Hypothalamus (tissue), 51 donors: ENCODE measurements around the gene SNX19.

ENCODE experiments used
- DNase-seq, 51 donors: peaks; one replicate each; lab custom pipeline; 2025; lab: John Stamatoyannopoulos, UW

The SNX19 gene

DNA sequence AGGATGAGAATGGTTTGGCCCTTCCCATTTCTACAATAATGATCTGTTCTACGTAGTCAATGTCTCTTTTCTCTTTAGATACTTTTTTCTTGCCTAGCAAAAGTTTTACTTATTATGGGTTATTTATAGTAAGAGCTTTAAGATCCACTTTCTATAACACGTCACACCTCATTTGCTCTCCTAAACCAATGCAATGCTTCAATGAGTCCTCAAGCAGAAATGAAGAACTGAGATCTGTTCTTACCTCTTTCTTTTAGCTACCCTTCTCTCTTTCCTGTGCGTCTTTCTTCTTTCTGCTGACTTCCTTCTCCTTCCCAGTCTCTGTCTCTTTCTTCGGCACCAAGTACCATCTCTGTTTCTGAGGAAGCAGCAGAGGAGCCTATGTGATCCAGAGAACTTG is 61.8 kb downstream of the SNX19 start:
- DNase-seq, result no peak

DNA sequence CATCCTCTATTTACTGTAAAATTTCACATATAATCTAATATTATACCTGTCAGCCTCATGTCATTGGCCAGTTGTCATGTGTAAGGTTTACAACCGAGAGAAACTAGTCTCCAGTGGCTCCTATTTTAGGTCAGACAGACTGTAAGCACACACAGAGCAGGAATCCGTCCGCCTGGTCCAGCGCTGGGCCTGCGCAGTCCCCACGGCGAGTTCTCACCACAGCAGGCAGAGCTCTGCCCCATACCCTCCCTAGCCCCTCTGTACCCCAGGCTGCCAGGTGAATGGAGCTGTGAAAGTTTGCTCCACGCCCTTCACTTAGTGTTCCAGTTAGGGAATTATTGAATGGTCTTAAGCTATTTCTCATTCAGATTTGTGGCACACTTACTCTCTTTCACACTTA is 63.7 kb downstream of the SNX19 start:
- DNase-seq, result no peak

DNA sequence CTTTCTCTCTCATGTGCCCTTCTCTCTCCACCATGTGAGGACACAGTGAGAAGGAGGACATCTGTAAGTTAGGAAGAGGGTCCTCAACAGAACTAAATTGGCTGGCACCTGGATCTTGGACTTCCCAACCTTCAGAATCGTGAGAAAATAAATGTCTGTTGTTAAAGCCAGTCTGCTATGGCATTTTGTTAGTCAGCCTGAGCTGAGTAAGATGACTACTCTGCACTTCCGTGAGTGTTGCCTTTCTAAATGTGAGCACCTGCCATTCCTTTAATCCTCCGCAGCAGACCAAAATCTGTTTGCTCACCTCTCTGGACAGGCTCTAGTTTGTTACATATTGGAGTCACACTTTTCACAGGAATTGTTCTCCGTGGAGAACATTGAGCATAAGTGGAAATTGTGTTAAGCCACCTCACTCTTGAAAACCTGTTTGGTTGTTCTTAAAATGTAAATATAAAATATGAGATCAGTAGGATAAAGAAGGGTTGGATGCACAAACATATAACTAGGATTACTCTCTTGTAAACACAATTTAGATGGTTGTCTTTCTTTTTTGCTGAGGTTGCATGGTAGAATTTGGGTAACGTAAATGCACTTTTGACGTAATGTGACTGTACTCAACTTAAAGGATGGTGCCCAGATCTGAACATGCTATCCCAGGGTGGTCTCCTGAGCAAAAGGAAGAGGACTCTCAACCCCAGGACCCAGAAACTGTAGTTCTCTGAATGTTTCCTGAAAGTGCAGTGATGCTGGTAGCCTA is 65.9 kb downstream of the SNX19 start:
- DNase-seq, result no peak

DNA sequence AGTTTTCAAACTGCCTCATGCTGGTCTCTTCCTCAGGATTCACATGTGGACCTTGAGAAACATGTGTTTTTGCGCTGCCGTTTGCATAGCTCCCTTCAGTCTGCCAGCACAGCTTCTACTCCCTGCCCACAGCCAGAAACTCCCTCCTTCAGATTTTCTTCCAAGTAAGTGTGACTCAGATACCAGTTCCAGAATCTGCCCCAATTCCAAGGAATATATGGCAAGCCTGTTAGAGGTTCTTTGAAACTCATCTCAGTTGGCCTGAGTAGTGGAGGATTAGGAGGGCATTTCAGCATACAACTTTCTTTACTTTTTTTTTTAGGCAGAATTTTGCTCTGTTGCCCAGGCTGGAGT is 67.1 kb downstream of the SNX19 start:
- no peak for DNase-seq

GRCh38 chr11:130848361-130849214 is 67.7 kb downstream of the SNX19 start:
- DNase-seq, result no peak

DNA sequence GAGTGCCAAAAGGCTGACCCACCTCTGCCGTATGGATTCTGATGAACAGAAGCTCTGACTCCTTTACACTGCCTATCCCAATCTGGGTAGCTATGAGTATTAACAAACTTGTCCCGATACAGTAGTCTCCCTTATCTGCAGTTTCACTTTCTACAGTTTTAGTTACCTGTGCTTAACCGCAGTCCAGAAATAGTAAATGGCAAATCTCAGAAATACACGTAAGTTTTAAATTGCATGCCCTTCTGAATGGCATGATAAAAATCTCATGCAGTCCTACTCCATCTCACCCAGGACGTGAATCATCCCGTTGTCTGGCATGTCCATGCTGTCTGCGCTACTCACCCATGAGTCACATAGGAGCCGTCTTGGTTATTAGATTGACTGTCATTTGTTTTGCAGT is 68.8 kb downstream of the SNX19 start:
- no peak for DNase-seq

DNA sequence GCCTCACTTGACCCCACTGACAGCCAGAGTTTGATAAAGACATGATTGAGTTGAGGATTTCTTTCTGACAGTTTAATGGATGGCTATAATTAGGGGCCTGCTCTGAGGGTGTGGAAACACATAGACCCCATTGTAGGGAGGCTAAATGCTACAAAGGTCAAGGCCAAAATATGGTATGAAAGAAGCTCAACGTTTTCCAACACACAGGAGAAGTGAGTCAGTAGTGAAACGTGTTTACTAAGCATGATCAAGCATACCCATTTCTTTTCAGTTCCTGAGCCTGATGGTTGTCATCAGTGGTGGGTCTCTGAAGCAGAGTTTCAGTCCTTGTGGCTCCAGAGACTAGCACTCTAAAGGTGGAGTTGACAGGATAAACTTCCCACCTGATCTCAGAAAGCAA is 69.7 kb downstream of the SNX19 start:
- no peak for DNase-seq

- DNase-seq, result no peak
Observed at GRCh38 chr11:130842001-130842400, 74.3 kb downstream of the SNX19 start.

- DNase-seq, result no peak
Observed at GRCh38 chr11:130840679-130841078, 75.6 kb downstream of the SNX19 start.

GRCh38 chr11:130839981-130840666 is 76.2 kb downstream of the SNX19 start:
- no peak for DNase-seq

- DNase-seq, result no peak
Observed at GRCh38 chr11:130837194-130837593, 79.1 kb downstream of the SNX19 start.

DNA sequence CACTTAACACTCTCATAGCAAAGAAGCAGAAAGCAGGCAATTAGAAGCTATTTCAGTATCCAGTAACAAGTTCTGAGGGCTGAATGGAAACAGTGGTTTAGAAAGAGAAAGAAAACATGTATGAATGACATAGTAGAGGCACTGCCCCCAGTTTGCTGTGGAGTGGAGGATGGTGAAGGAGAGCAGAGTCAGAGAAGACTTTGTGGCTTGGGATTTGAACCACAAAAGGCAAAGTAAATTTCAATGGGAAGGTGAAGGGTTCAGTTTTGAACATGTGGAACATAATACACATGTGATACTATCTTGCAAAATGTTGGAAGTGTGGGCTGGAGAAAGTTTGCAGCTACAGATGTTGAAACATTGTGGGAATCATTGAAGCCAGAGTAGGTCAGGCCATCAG is 81.4 kb downstream of the SNX19 start:
- no peak for DNase-seq

DNA sequence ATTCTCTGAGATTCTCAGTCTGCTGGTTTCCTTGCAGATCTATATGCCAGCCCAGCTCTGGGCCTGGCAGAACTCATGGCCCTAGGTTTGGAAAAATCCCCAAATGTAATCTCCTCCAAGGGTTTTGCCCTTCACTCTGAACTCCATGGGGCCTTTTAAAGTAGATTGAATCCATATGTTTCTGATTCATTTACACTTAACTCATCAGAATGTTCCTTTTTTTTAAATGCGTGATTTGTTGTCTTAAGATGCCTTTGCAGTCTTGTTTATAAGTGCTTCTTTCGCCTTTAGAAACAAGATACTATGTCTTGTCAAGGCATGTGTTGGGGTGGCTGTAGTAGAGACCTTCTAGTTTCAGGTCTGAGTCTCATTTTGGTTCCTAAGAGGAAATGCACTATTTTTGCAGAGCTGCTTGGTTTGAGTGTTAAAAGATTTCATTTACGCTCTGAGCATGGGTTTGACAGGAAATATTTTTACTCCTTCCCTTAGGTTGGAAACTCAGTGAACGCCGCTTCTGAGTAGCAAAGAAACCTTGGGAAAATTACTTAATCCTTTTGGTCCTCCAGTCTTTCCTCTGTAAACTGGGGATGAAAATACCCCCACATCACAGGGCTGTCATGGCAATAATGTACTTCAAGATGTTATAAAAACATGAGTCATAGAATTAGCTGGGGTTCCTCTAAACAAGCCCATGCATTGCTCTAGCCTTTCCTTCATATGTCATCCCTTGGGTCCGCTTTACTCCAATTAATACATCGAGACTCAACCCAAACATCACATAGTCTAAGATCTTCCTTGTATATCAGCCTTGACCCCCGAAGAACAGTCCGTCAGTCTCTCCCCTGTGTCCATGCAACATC is 83.5 kb downstream of the SNX19 start:
- DNase-seq, result no peak

DNA sequence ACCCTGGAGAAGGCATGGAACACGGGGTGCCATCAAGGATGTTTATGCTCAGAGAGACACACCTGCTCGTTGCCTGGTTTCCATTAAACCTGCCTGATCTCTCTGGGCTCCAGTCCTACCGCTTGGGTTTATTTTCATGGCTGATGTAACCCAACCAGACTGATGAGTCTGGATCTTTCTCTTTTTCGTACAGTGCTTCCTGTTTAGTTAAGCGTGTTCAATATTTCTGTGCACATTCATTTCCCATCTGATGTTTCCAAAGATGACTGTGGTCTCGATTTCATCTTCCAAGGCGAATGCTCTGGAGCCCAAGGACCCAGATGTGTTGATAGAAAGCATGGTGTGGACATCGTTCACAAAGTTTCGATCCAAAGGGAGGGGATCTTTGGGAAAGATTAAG is 84.3 kb downstream of the SNX19 start:
- DNase-seq, result no peak

DNA sequence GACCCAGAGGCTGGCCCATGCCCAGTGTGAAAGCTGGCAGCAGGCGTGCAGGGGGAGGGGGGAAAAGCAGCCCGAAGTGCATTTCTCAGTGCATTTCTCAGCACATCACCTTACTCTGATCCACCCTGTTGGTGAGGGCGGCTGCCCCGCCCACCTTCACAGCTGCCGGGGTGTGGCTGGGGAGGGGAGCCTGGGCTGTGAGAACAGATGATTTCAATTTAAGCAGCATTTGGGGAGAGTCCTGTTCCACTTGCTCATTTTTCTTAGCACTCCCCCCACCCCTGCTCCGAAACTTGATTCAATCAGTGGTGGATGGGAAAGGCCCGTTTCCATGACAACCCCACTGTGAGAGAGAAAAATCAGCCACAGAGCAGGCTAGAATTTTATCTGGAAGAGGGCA is 84.8 kb downstream of the SNX19 start:
- peak in 8 of 51 donors; percentile 6 to 58 (median 26) for DNase-seq

- peak in 2 of 51 donors; percentile 7 to 32 for DNase-seq
Observed at GRCh38 chr11:130830566-130830965, 85.7 kb downstream of the SNX19 start.

- peak in 11 of 51 donors; percentile 9 to 43 (median 22) for DNase-seq
Observed at GRCh38 chr11:130829920-130830511, 86.3 kb downstream of the SNX19 start.

DNA sequence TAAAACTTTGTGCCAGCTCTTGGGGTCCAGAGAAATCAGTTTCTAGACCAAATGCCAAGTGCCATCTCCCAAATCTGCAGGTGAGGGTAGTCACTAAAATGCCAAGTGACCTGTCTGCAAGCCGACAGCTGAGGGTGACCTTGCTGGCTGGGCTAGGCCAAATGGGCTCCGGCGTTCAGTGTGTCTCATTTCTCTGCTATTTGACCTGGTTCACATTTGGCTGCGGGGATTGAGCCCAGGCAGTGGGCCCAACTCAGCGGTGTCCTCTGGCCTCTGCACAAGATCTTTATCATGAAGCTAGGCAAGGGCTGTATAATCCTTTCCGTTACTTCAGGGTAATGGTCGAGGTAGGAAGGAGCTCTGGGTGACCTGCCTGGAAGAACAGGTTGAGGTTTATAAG is 87.5 kb downstream of the SNX19 start:
- DNase-seq, result no peak

DNA sequence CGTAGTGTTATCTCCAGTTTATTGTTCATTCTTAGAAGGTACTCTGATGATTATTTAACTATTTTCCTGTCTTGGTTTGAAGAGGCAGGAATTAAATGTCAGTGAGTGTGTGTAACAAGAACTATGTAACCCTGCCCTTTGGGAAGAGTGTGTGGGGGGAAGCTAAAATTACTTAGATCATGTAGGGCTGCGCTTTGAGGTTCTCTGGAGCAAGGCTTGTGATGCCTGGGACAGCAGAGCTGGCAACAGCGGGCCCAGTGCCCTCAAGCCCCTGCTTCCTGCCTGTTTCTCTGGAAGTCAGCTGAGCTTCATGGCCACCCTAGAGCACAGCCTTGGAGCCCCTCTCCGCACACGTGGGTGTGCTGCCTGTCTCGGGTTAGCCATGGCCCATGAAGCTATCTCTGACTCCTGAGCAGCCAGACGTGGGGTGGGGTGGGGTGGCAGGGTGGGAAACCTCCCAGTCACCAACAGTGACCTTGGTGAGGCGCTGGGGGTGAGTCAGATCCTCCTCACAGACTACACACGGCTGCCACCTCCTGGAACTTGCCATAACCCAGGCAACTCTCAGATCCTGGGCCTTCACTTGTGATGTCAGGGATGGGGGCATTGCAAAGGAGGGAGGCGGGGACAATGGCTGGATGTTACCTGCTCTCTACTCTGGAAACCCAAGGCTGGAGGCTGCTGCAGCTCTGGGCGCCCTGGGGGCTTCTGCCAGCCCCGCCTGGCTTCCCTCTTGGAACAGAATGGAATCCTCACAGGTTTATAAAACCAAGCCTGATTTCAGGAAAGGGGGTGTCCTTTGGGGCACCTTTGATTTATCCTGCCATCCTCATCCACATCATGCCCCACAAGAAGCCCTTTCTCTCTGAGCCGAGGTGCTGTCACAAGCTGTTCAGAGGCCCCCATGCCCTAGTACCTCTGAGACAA is 88.6 kb downstream of the SNX19 start:
- DNase-seq, result peak in 3 of 51 donors; percentile 7 to 33 (median 18)
